ENCODE results near the gene EFCC1. TPM values are rescaled to one million over a fixed set of nuclear protein-coding genes. Genes with fewer than 3 reads are reported as not detected.

Gene EFCC1
- total and polyA plus RNA-seq, 2 donors from 2014 or later: 2.4 to 3.7 TPM

GRCh38 chr3:128965818-128966217 lies 35.3 kb upstream of the EFCC1 start:
- Histone ChIP-seq H3K4me3 (ENCODE audit: low read length in 3 of 3) (no peak overlapping the region), H3K36me3 (ENCODE audit: control insufficient read depth in 2 of 3, insufficient read depth in 3 of 3, low read length in 3 of 3) (no peaks in the 10 kb centered on the region), H3K27me3 (ENCODE audit: control insufficient read depth, insufficient read depth, low read length) (no peaks in the 10 kb centered on the region), H3K4me1 (ENCODE audit: control insufficient read depth in 2 of 3, insufficient read depth in 2 of 3, low read depth in 1 of 3, low read length in 3 of 3) (no peaks in the 10 kb centered on the region), H3K9ac (ENCODE audit: low read length in 3 of 3) (no peak overlapping the region), H3K27ac (ENCODE audit: low read depth in 2 of 2, low read length in 2 of 2) (no peak overlapping the region), H3K9me3 (ENCODE audit: control insufficient read depth in 2 of 3, insufficient read depth in 1 of 3, low read length in 3 of 3) (no peaks in the 10 kb centered on the region)
- TF ChIP-seq, protein P1, sequence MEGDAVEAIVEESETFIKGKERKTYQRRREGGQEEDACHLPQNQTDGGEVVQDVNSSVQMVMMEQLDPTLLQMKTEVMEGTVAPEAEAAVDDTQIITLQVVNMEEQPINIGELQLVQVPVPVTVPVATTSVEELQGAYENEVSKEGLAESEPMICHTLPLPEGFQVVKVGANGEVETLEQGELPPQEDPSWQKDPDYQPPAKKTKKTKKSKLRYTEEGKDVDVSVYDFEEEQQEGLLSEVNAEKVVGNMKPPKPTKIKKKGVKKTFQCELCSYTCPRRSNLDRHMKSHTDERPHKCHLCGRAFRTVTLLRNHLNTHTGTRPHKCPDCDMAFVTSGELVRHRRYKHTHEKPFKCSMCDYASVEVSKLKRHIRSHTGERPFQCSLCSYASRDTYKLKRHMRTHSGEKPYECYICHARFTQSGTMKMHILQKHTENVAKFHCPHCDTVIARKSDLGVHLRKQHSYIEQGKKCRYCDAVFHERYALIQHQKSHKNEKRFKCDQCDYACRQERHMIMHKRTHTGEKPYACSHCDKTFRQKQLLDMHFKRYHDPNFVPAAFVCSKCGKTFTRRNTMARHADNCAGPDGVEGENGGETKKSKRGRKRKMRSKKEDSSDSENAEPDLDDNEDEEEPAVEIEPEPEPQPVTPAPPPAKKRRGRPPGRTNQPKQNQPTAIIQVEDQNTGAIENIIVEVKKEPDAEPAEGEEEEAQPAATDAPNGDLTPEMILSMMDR (IDR thresholded peaks at IDR 0.05; ENCODE audit: borderline replicate concordance, extremely low read depth, insufficient read depth): no peak
- intact Hi-C loops (cut with DNase I): no loop called here
- FAIRE-seq (no peak), DNase-seq (no peak)

GRCh38 chr3:128967748-128968355 lies 33.3 kb upstream of the EFCC1 start:
- no peak overlapping the region for H3K9ac ChIP-seq (ENCODE audit: low read length in 3 of 3)
- TF ChIP-seq, protein P1 (IDR thresholded peaks at IDR 0.05; ENCODE audit: borderline replicate concordance, extremely low read depth, insufficient read depth): no peak
- DNase-seq: no peak
- no peaks in the 10 kb centered on the region for H3K27me3 ChIP-seq (ENCODE audit: control insufficient read depth, insufficient read depth, low read length)
- H3K4me1 ChIP-seq (ENCODE audit: control insufficient read depth in 2 of 3, insufficient read depth in 2 of 3, low read depth in 1 of 3, low read length in 3 of 3): no peaks in the 10 kb centered on the region
- no peak overlapping the region for H3K4me3 ChIP-seq (ENCODE audit: low read length in 3 of 3)
- intact Hi-C loops (cut with DNase I): no loop called here
- no peaks in the 10 kb centered on the region for H3K36me3 ChIP-seq (ENCODE audit: control insufficient read depth in 2 of 3, insufficient read depth in 3 of 3, low read length in 3 of 3)
- no peak overlapping the region for H3K27ac ChIP-seq (ENCODE audit: low read depth in 2 of 2, low read length in 2 of 2)
- no peak for FAIRE-seq
- H3K9me3 ChIP-seq (ENCODE audit: control insufficient read depth in 2 of 3, insufficient read depth in 1 of 3, low read length in 3 of 3): no peaks in the 10 kb centered on the region

- intact Hi-C loops (cut with DNase I): no loop called here
- DNase-seq (peak in 4 of 5 donors; percentile 46 to 61 (median 52)), FAIRE-seq (no peak)
These were observed 30.9 kb upstream of the EFCC1 start for GRCh38 chr3:128969993-128970739.

More at GRCh38 chr3:128969993-128970739, 30.9 kb upstream of the EFCC1 start:
- Histone ChIP-seq H3K4me3 (ENCODE audit: low read length in 3 of 3) (no peak overlapping the region), H3K36me3 (ENCODE audit: control insufficient read depth in 2 of 3, insufficient read depth in 3 of 3, low read length in 3 of 3) (no peaks in the 10 kb centered on the region), H3K9me3 (ENCODE audit: control insufficient read depth in 2 of 3, insufficient read depth in 1 of 3, low read length in 3 of 3) (no peaks in the 10 kb centered on the region), H3K9ac (ENCODE audit: low read length in 3 of 3) (no peak overlapping the region), H3K27me3 (ENCODE audit: control insufficient read depth, insufficient read depth, low read length) (no peaks in the 10 kb centered on the region), H3K27ac (ENCODE audit: low read depth in 2 of 2, low read length in 2 of 2) (no peak overlapping the region), H3K4me1 (ENCODE audit: control insufficient read depth in 2 of 3, insufficient read depth in 2 of 3, low read depth in 1 of 3, low read length in 3 of 3) (no peaks in the 10 kb centered on the region)
- TF ChIP-seq, protein P1 (IDR thresholded peaks at IDR 0.05; ENCODE audit: borderline replicate concordance, extremely low read depth, insufficient read depth): peak; percentile 93
